Activated CD8-positive, alpha-beta memory T cell treated with anti-CD3 and anti-CD28 coated beads, Interleukin-2, amount 10 ng/mL, durations not matched to agents 7 days and 5 days (primary cell): ENCODE measurements around the gene CHD1. TPM values are rescaled to one million over a fixed set of nuclear protein-coding genes. Genes with fewer than 3 reads are reported as not detected.
"Not testable (repeated sequence)": the region's sequence is repeated elsewhere in the genome, so short reads cannot be mapped to it uniquely, and the experiment has no call there.

Experiments
- ATAC-seq: fragments of 150-1000 bp; cut with Tn5 transposase; one replicate; pipeline ENCODE4 v1.10.0; 2021; ENCODE audit warnings: moderate library complexity
- CTCF ChIA-PET: fragments of 350-600 bp; sonication (Branson Sonifier 250); formaldehyde crosslinking; loops from one replicate; lab custom pipeline; 2021; ENCODE audit warnings: antibody characterized with exemption; lab: Charles Lee
- DNase-seq: peaks from one replicate; pipeline ENCODE4 v3.0.0-alpha.2; 2020
- H3K27ac Mint-ChIP-seq: one replicate; pipeline ENCODE4 v1.8.0; 2021; ENCODE audit warnings: mild to moderate bottlenecking, mixed read lengths
- H3K27me3 Mint-ChIP-seq: one replicate; pipeline ENCODE4 v1.8.0; 2021; ENCODE audit warnings: mixed read lengths
- H3K36me3 Mint-ChIP-seq: one replicate; pipeline ENCODE4 v1.8.0; 2021; ENCODE audit warnings: mild to moderate bottlenecking, mixed read lengths
- H3K4me1 Mint-ChIP-seq: one replicate; pipeline ENCODE4 v1.8.0; 2021; ENCODE audit warnings: mixed read lengths
- H3K4me3 Mint-ChIP-seq: one replicate; pipeline ENCODE4 v1.8.0; 2021; ENCODE audit warnings: mild to moderate bottlenecking, moderate library complexity, mixed read lengths
- H3K9me3 Mint-ChIP-seq: one replicate; pipeline ENCODE4 v1.8.0; 2022; ENCODE audit warnings: low read depth, mixed read lengths
- total RNA-seq, 2 experiments: library from RNA; stranded (reverse); gene quantifications; one replicate each; pipeline ENCODE4 v1.2.3, GENCODE V29; 2021

CHD1 gene
- total RNA-seq, 2 experiments from 2014 or later: 40.9 to 49.3 TPM

- H3K36me3 Mint-ChIP-seq, H3K9me3 Mint-ChIP-seq, ATAC-seq, H3K4me1 Mint-ChIP-seq, CTCF ChIA-PET, DNase-seq, H3K27me3 Mint-ChIP-seq, H3K27ac Mint-ChIP-seq, H3K4me3 Mint-ChIP-seq: not testable (repeated sequence)
These were observed 27.1 kb upstream of the CHD1 start for GRCh38 chr5:98955888-98956287.

- H3K4me3 Mint-ChIP-seq, ATAC-seq, H3K4me1 Mint-ChIP-seq, H3K36me3 Mint-ChIP-seq, H3K27me3 Mint-ChIP-seq, H3K27ac Mint-ChIP-seq, H3K9me3 Mint-ChIP-seq, CTCF ChIA-PET, DNase-seq: not testable (repeated sequence)
These were observed 26.7 kb upstream of the CHD1 start for GRCh38 chr5:98955471-98955870.

GRCh38 chr5:98954392-98955028 lies 25.7 kb upstream of the CHD1 start:
- Mint-ChIP-seq H3K4me1 (no peaks in the 10 kb centered on the region), H3K4me3 (no peak overlapping the region), H3K27ac (no peak overlapping the region), H3K27me3 (no peaks in the 10 kb centered on the region), H3K9me3 (no peaks in the 10 kb centered on the region), H3K36me3 (no peaks in the 10 kb centered on the region)
- ATAC-seq (no peak), DNase-seq (no peak)
- CTCF ChIA-PET: no interaction called here

- Mint-ChIP-seq H3K27me3 (no peaks in the 10 kb centered on the region), H3K36me3 (peaks cover 1% of the 10 kb centered on the region)
These were observed 14.0 kb upstream of the CHD1 start for GRCh38 chr5:98942847-98943246.

GRCh38 chr5:98941131-98941883 lies 12.5 kb upstream of the CHD1 start:
- Mint-ChIP-seq H3K9me3 (no peaks in the 10 kb centered on the region), H3K36me3 (peaks cover 1% of the 10 kb centered on the region), H3K27me3 (no peaks in the 10 kb centered on the region), H3K4me3 (no peak overlapping the region), H3K27ac (no peak overlapping the region), H3K4me1 (peaks cover 6% of the 10 kb centered on the region)
- CTCF ChIA-PET: interaction anchor here (0.9 kb wide), 1 partner anchor 11 kb away, joined by 3 read pairs; no protein-coding TSS in a partner anchor
- ATAC-seq: no peak
- no peak for DNase-seq

More at GRCh38 chr5:98942847-98943246, 14.0 kb upstream of the CHD1 start:
- DNase-seq (no peak), ATAC-seq (no peak)
- peaks cover 5% of the 10 kb centered on the region for H3K4me1 Mint-ChIP-seq
- no peak overlapping the region for H3K4me3 Mint-ChIP-seq
- CTCF ChIA-PET: no interaction called here
- no peak overlapping the region for H3K27ac Mint-ChIP-seq
- no peaks in the 10 kb centered on the region for H3K9me3 Mint-ChIP-seq

- Mint-ChIP-seq H3K36me3 (peaks cover 1% of the 10 kb centered on the region), H3K27ac (no peak overlapping the region), H3K9me3 (no peaks in the 10 kb centered on the region), H3K27me3 (no peaks in the 10 kb centered on the region), H3K4me1 (peaks cover 6% of the 10 kb centered on the region), H3K4me3 (no peak overlapping the region)
- CTCF ChIA-PET: interaction anchor here (0.9 kb wide), 1 partner anchor 12 kb away, joined by 3 read pairs; no protein-coding TSS in a partner anchor
- ATAC-seq (no peak), DNase-seq (no peak)
These were observed 11.8 kb upstream of the CHD1 start for GRCh38 chr5:98940581-98940980.

GRCh38 chr5:98938464-98938863 lies 9.7 kb upstream of the CHD1 start:
- ATAC-seq (no peak), DNase-seq (no peak)
- H3K27ac Mint-ChIP-seq: no peak overlapping the region
- H3K4me3 Mint-ChIP-seq: no peak overlapping the region
- H3K27me3 Mint-ChIP-seq: no peaks in the 10 kb centered on the region
- H3K9me3 Mint-ChIP-seq: no peaks in the 10 kb centered on the region
- peaks cover 15% of the 10 kb centered on the region for H3K4me1 Mint-ChIP-seq
- CTCF ChIA-PET: interaction anchor here (1.1 kb wide), 1 partner anchor 10 kb away, joined by 4 read pairs; no protein-coding TSS in a partner anchor
- H3K36me3 Mint-ChIP-seq: peaks cover 9% of the 10 kb centered on the region

- ATAC-seq (no peak), DNase-seq (no peak)
- Mint-ChIP-seq H3K27ac (no peak overlapping the region), H3K4me3 (no peak overlapping the region), H3K27me3 (no peaks in the 10 kb centered on the region), H3K9me3 (no peaks in the 10 kb centered on the region), H3K36me3 (peaks cover 11% of the 10 kb centered on the region), H3K4me1 (peaks cover 24% of the 10 kb centered on the region)
- CTCF ChIA-PET: no interaction called here
These were observed 8.3 kb upstream of the CHD1 start for GRCh38 chr5:98936948-98937715.

GRCh38 chr5:98935206-98935605 lies 6.4 kb upstream of the CHD1 start:
- Mint-ChIP-seq H3K27me3 (no peaks in the 10 kb centered on the region), H3K9me3 (no peaks in the 10 kb centered on the region), H3K4me1 (peaks cover 40% of the 10 kb centered on the region), H3K27ac (no peak overlapping the region), H3K4me3 (no peak overlapping the region), H3K36me3 (peaks cover 15% of the 10 kb centered on the region)
- no peak for ATAC-seq
- CTCF ChIA-PET: interaction anchor here (1.2 kb wide), 1 partner anchor 58 kb away, joined by 4 read pairs; no protein-coding TSS in a partner anchor
- no peak for DNase-seq

- Mint-ChIP-seq H3K9me3 (no peaks in the 10 kb centered on the region), H3K4me1 (peaks cover 41% of the 10 kb centered on the region), H3K27ac (peak overlapping the region; percentile 22), H3K4me3 (no peak overlapping the region), H3K36me3 (peaks cover 16% of the 10 kb centered on the region), H3K27me3 (no peaks in the 10 kb centered on the region)
- ATAC-seq (no peak), DNase-seq (no peak)
- CTCF ChIA-PET: interaction anchor here (1.2 kb wide), 1 partner anchor 59 kb away, joined by 4 read pairs; no protein-coding TSS in a partner anchor
These were observed 5.7 kb upstream of the CHD1 start for GRCh38 chr5:98934546-98934945.

- ATAC-seq (no peak), DNase-seq (peak; percentile 52)
- CTCF ChIA-PET: interaction anchor here (1.1 to 1.3 kb wide), 2 partner anchors 9 to 12 kb away, joined by 3 to 4 read pairs; no protein-coding TSS in a partner anchor
- H3K27ac Mint-ChIP-seq: peak overlapping the region; percentile 87
- H3K27me3 Mint-ChIP-seq: no peaks in the 10 kb centered on the region
- H3K36me3 Mint-ChIP-seq: peaks cover 16% of the 10 kb centered on the region
- H3K9me3 Mint-ChIP-seq: no peaks in the 10 kb centered on the region
- H3K4me3 Mint-ChIP-seq: peak overlapping the region; percentile 34
- H3K4me1 Mint-ChIP-seq: peaks cover 39% of the 10 kb centered on the region
These were observed 4.8 kb upstream of the CHD1 start for GRCh38 chr5:98933445-98934072.

GRCh38 chr5:98930972-98931762 lies 2.4 kb upstream of the CHD1 start:
- Mint-ChIP-seq H3K27ac (peak overlapping the region; percentile 100), H3K9me3 (no peaks in the 10 kb centered on the region), H3K4me1 (peaks cover 40% of the 10 kb centered on the region), H3K36me3 (peaks cover 21% of the 10 kb centered on the region), H3K4me3 (peak overlapping the region; percentile 98), H3K27me3 (no peaks in the 10 kb centered on the region)
- ATAC-seq (no peak), DNase-seq (no peak)
- CTCF ChIA-PET: no interaction called here
